Measurements from ENCODE around the gene PRKCE.

Gene PRKCE

GRCh38 chr2:45919711-45920111 is 268.2 kb downstream of the PRKCE start:
- Histone ChIP-seq H3K9ac (ENCODE audit: low read length) (no peak overlapping the region), H3K9me3 (ENCODE audit: control insufficient read depth, low read length) (no peaks in the 10 kb centered on the region), H3K4me3 (ENCODE audit: low read length) (no peak overlapping the region), H3K4me1 (ENCODE audit: control insufficient read depth, insufficient read depth, low read length) (peaks cover 12% of the 10 kb centered on the region), H3K36me3 (ENCODE audit: control insufficient read depth, insufficient read depth, low read length) (no peaks in the 10 kb centered on the region), H3K27me3 (ENCODE audit: control insufficient read depth, insufficient read depth, low read length) (no peaks in the 10 kb centered on the region)

GRCh38 chr2:45921921-45922320 is 270.4 kb downstream of the PRKCE start:
- Histone ChIP-seq H3K36me3 (ENCODE audit: control insufficient read depth, insufficient read depth, low read length) (no peaks in the 10 kb centered on the region), H3K27me3 (ENCODE audit: control insufficient read depth, insufficient read depth, low read length) (no peaks in the 10 kb centered on the region), H3K9ac (ENCODE audit: low read length) (no peak overlapping the region), H3K4me1 (ENCODE audit: control insufficient read depth, insufficient read depth, low read length) (peaks cover 12% of the 10 kb centered on the region), H3K9me3 (ENCODE audit: control insufficient read depth, low read length) (no peaks in the 10 kb centered on the region), H3K4me3 (ENCODE audit: low read length) (no peak overlapping the region)

GRCh38 chr2:45922577-45922988 is 271.1 kb downstream of the PRKCE start:
- no peak overlapping the region for H3K4me3 ChIP-seq (ENCODE audit: low read length)
- H3K27me3 ChIP-seq (ENCODE audit: control insufficient read depth, insufficient read depth, low read length), result no peaks in the 10 kb centered on the region
- H3K4me1 ChIP-seq (ENCODE audit: control insufficient read depth, insufficient read depth, low read length), result peaks cover 16% of the 10 kb centered on the region
- no peaks in the 10 kb centered on the region for H3K36me3 ChIP-seq (ENCODE audit: control insufficient read depth, insufficient read depth, low read length)
- no peaks in the 10 kb centered on the region for H3K9me3 ChIP-seq (ENCODE audit: control insufficient read depth, low read length)
- H3K9ac ChIP-seq (ENCODE audit: low read length), result no peak overlapping the region

GRCh38 chr2:45923701-45924100 is 272.2 kb downstream of the PRKCE start:
- Histone ChIP-seq H3K27me3 (ENCODE audit: control insufficient read depth, insufficient read depth, low read length) (no peaks in the 10 kb centered on the region), H3K9me3 (ENCODE audit: control insufficient read depth, low read length) (no peaks in the 10 kb centered on the region), H3K4me1 (ENCODE audit: control insufficient read depth, insufficient read depth, low read length) (peaks cover 16% of the 10 kb centered on the region), H3K36me3 (ENCODE audit: control insufficient read depth, insufficient read depth, low read length) (no peaks in the 10 kb centered on the region), H3K4me3 (ENCODE audit: low read length) (no peak overlapping the region), H3K9ac (ENCODE audit: low read length) (no peak overlapping the region)

- Histone ChIP-seq H3K36me3 (ENCODE audit: control insufficient read depth, insufficient read depth, low read length) (no peaks in the 10 kb centered on the region), H3K9me3 (ENCODE audit: control insufficient read depth, low read length) (no peaks in the 10 kb centered on the region), H3K9ac (ENCODE audit: low read length) (no peak overlapping the region)
Measured at GRCh38 chr2:45925026-45925425, 273.6 kb downstream of the PRKCE start.

GRCh38 chr2:45925636-45926366 is 274.3 kb downstream of the PRKCE start:
- Histone ChIP-seq H3K4me1 (ENCODE audit: control insufficient read depth, insufficient read depth, low read length) (peaks cover 4% of the 10 kb centered on the region), H3K9ac (ENCODE audit: low read length) (no peak overlapping the region), H3K4me3 (ENCODE audit: low read length) (no peak overlapping the region), H3K9me3 (ENCODE audit: control insufficient read depth, low read length) (no peaks in the 10 kb centered on the region), H3K27me3 (ENCODE audit: control insufficient read depth, insufficient read depth, low read length) (no peaks in the 10 kb centered on the region), H3K36me3 (ENCODE audit: control insufficient read depth, insufficient read depth, low read length) (no peaks in the 10 kb centered on the region)

More at GRCh38 chr2:45925026-45925425, 273.6 kb downstream of the PRKCE start:
- no peak overlapping the region for H3K4me3 ChIP-seq (ENCODE audit: low read length)
- peaks cover 4% of the 10 kb centered on the region for H3K4me1 ChIP-seq (ENCODE audit: control insufficient read depth, insufficient read depth, low read length)
- no peaks in the 10 kb centered on the region for H3K27me3 ChIP-seq (ENCODE audit: control insufficient read depth, insufficient read depth, low read length)

GRCh38 chr2:45928946-45929345 is 277.5 kb downstream of the PRKCE start:
- Histone ChIP-seq H3K4me3 (ENCODE audit: low read length) (no peak overlapping the region), H3K4me1 (ENCODE audit: control insufficient read depth, insufficient read depth, low read length) (peaks cover 4% of the 10 kb centered on the region), H3K9me3 (ENCODE audit: control insufficient read depth, low read length) (no peaks in the 10 kb centered on the region), H3K36me3 (ENCODE audit: control insufficient read depth, insufficient read depth, low read length) (no peaks in the 10 kb centered on the region), H3K9ac (ENCODE audit: low read length) (no peak overlapping the region), H3K27me3 (ENCODE audit: control insufficient read depth, insufficient read depth, low read length) (no peaks in the 10 kb centered on the region)

- Histone ChIP-seq H3K27me3 (ENCODE audit: control insufficient read depth, insufficient read depth, low read length) (no peaks in the 10 kb centered on the region), H3K9ac (ENCODE audit: low read length) (no peak overlapping the region), H3K9me3 (ENCODE audit: control insufficient read depth, low read length) (no peaks in the 10 kb centered on the region), H3K4me1 (ENCODE audit: control insufficient read depth, insufficient read depth, low read length) (peaks cover 4% of the 10 kb centered on the region), H3K36me3 (ENCODE audit: control insufficient read depth, insufficient read depth, low read length) (no peaks in the 10 kb centered on the region), H3K4me3 (ENCODE audit: low read length) (no peak overlapping the region)
Measured at GRCh38 chr2:45929674-45930395, 278.4 kb downstream of the PRKCE start.

GRCh38 chr2:45930396-45930792 is 278.9 kb downstream of the PRKCE start:
- H3K9ac ChIP-seq (ENCODE audit: low read length), result no peak overlapping the region
- no peaks in the 10 kb centered on the region for H3K36me3 ChIP-seq (ENCODE audit: control insufficient read depth, insufficient read depth, low read length)
- no peaks in the 10 kb centered on the region for H3K9me3 ChIP-seq (ENCODE audit: control insufficient read depth, low read length)
- peaks cover 4% of the 10 kb centered on the region for H3K4me1 ChIP-seq (ENCODE audit: control insufficient read depth, insufficient read depth, low read length)
- no peak overlapping the region for H3K4me3 ChIP-seq (ENCODE audit: low read length)
- no peaks in the 10 kb centered on the region for H3K27me3 ChIP-seq (ENCODE audit: control insufficient read depth, insufficient read depth, low read length)

- no peaks in the 10 kb centered on the region for H3K36me3 ChIP-seq (ENCODE audit: control insufficient read depth, insufficient read depth, low read length)
- no peak overlapping the region for H3K4me3 ChIP-seq (ENCODE audit: low read length)
- no peak overlapping the region for H3K9ac ChIP-seq (ENCODE audit: low read length)
- H3K9me3 ChIP-seq (ENCODE audit: control insufficient read depth, low read length), result no peaks in the 10 kb centered on the region
- peaks cover 3% of the 10 kb centered on the region for H3K4me1 ChIP-seq (ENCODE audit: control insufficient read depth, insufficient read depth, low read length)
- H3K27me3 ChIP-seq (ENCODE audit: control insufficient read depth, insufficient read depth, low read length), result no peaks in the 10 kb centered on the region
Measured at GRCh38 chr2:45932278-45932975, 281.0 kb downstream of the PRKCE start.

- H3K9ac ChIP-seq (ENCODE audit: low read length), result no peak overlapping the region
- H3K9me3 ChIP-seq (ENCODE audit: control insufficient read depth, low read length), result no peaks in the 10 kb centered on the region
- H3K4me3 ChIP-seq (ENCODE audit: low read length), result no peak overlapping the region
- no peaks in the 10 kb centered on the region for H3K27me3 ChIP-seq (ENCODE audit: control insufficient read depth, insufficient read depth, low read length)
- no peaks in the 10 kb centered on the region for H3K36me3 ChIP-seq (ENCODE audit: control insufficient read depth, insufficient read depth, low read length)
- peaks cover 16% of the 10 kb centered on the region for H3K4me1 ChIP-seq (ENCODE audit: control insufficient read depth, insufficient read depth, low read length)
Measured at GRCh38 chr2:45935791-45936622, 284.5 kb downstream of the PRKCE start.
